GM10847 (cell line): ENCODE measurements around the gene PRSS36.

Experiments
- POLR2A ChIP-seq: IDR thresholded peaks from 2 replicates; pipeline ENCODE4 v1.6.1; 2011; ENCODE audit not compliant: insufficient read length; ENCODE audit errors: extremely low read depth

PRSS36 gene

DNA sequence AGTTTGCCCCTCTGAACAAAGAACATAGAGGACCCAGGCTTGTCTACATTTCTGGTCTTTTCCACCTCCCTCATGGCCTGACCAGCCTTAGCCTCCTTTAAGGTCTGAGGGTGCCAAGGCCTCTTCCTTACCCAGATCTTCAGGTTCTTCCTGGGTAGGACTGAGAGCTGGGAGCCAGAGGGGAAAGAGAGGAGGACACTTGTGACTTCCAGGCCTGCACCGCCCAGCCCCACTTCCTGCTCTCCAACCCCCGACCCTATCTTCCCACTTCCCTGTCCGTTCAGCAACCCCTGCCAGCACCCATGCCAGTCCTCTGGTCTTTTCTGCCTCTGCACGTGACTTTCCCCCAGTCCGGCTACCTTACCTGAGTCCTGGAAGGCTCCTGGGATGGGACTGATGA, 534 bp downstream of the PRSS36 start:
- no peak for TF ChIP-seq POLR2A

DNA sequence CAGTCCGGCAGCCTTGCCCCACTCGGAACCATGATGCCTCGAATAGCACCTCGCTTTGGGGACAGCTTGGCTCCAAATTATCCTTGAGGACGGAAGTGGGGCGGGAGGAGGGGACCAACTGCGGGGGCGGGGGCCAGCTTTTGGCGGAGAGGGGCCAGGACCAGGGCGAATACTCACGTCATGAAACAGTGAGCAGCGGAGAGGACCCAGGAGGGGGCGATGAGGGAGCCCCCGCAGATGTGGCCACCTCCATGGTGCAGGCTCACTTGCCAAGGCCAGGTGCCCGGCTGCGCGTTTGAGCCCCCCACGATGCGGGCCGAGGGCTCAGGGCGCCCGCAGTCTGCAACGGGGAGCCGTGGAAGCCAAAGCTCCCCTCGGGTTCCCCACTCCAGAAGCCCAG, 970 bp downstream of the PRSS36 start:
- TF ChIP-seq POLR2A, result no peak

DNA sequence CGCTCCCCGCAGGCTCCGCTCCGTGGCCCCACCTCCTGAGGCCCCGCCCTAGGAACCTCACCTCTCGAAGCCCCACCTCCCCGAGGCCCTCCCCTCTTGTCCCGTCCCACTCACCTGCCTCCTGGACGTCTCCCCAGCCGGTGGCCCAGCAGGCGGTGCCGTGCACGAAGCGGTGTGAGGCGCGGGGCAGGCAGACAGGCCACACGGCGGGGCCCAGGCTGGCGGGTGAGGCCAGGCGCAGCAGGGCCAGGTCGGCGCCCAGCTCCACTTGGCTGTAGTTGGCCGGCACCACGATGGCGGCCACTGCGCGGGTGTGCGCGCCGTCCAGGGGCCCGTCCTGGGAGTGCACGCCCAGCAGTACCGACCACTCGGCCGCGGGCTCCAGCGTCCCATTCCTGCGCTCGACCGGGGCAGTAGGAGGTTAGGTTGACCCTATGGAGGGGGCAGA, 1.6 kb downstream of the PRSS36 start:
- TF ChIP-seq POLR2A, result no peak

DNA sequence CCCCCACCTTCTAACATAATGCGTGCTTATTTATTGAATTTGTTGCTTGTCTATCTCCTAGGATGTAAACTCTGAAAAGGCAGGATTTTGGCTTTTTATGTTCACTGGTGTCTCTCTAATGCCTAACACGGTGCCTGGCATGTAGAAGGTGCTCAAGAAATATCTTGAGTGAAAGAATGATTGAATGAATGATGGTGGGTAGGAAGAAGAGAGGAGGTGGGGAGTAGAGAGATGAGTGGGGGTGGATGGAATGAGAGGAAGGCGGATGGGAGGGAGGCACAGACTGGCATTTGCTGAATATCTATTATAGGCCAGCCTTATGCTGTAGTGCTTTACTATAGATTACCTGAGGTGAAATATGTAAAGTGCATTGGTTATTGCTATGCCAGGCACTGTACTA, 2.3 kb downstream of the PRSS36 start:
- no peak for TF ChIP-seq POLR2A

DNA sequence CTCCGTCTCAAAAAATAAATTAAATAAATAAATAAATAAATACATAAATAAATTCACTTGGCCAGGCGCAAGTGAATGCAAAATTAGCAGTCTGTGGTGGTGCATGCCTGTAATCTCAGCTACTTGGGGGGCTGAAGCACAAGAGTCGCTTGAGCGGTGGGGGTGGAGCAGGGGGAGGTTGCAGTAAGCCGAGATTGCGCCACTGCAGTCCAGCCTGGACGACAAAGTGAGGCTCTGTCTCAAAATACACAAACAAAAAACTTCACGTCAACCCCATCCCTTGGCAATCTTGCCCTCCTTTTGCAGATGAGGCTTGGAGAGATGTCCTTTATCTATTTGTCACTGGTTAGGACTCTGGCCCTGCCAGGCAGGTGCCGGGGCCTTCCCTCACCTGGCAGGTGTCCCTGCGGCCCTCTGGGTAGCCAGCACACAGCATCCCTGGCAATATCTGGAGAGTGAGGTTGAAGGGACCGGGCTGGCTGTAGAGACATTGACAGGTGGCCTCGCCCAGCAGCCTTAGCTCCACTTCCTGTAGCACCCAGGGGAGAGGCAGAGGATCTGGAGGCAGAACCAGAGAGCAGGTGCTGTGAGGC, 4.4 kb downstream of the PRSS36 start:
- no peak for TF ChIP-seq POLR2A

DNA sequence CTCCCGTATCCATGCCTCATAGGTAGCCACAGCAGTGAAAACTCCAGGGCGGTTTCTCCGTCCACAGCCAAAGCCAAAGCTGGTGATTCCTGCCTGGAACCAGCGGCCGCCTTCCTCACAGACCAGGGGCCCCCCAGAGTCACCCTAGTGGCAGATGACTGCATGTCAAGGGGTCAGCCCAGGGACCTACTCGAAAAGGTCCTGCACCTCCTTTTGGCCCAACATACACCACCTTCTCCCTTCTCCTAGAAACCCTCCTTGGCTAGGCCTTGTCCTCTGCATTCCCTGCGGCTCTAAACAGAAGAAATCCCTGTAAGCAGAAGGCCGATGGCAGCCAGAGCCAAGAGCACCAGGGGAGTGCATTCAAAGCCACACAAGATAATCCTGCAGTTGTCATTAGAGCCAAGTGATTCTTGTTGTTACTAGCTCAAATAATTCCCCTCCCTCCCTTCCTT, 6.1 kb downstream of the PRSS36 start:
- TF ChIP-seq POLR2A, result no peak

DNA sequence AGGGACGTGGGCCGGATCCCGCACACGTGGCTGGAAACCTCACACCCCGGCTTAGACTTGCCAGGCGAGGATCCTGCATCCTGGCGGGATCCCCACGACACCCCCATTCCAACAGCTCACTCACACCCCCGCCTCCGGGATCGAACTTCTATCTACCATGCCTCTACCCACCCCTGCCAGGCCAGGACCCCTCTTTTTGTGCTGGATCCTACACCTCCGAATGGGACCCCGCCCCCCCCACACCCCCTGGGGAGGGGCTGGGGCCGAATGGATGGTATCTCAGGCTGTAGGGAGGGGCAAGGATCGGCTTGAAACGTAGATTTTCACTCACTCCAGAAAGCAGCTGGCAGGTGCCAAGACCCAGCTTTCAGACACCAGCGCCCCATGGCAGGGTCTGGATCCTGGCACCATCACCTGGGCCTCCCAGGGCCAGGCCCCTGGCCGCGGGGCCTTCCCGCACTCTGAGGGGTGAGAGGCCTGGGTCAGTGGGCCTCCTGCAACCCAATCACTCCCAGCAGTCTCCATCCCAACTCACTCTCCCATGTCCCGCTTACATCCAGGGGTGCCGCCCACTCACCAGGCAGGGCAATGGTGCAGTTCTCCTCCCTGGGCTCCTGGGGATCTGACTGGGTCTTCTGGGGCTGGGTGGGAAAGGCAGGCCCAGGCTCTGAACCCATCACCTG, 6.7 kb downstream of the PRSS36 start:
- TF ChIP-seq POLR2A, result no peak

DNA sequence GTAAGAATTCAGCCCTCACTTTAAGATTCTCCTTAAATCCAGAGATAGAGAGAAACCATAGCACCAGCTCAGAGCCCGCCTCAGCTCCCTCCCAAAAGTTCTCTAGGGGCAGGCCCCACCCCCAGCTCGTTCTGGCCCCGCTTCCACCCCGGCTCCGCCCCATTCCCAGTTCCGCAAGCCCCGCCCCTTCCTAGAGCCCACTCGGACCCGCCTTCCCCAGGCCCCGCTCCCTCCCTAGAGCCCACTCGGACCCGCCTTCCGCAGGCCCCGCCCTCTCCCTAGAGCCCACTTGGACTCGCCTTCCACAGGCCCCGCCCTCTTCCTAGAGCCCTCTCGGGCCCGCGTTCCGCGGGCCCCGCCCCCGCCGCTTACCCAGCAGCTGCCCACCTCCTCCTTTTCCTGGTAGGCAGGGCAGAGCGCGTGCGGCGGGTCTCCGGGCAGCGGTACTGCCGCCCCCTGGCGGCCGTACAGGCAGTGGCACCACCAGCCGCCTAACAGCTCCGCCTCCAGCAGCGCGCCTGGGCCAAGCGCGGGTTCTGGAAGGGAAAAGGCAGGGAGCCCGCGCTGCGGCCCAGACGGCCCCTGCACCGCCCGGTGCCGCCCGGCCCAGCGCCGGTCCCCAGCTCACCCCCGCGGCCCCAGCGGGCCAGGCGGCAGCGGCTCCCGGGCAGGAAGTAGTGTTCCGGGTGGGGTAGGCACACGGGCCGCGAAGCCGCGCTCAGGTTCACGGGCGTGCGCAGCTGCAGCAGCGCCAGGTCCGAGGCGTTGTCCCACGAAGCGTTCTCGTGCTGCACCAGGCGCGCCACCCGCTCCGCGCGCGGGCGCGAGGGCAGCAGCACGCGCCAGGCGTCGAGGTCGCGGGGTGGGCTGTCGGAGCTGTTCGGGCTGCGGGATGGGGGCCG, 7.5 kb downstream of the PRSS36 start:
- TF ChIP-seq POLR2A, result no peak

DNA sequence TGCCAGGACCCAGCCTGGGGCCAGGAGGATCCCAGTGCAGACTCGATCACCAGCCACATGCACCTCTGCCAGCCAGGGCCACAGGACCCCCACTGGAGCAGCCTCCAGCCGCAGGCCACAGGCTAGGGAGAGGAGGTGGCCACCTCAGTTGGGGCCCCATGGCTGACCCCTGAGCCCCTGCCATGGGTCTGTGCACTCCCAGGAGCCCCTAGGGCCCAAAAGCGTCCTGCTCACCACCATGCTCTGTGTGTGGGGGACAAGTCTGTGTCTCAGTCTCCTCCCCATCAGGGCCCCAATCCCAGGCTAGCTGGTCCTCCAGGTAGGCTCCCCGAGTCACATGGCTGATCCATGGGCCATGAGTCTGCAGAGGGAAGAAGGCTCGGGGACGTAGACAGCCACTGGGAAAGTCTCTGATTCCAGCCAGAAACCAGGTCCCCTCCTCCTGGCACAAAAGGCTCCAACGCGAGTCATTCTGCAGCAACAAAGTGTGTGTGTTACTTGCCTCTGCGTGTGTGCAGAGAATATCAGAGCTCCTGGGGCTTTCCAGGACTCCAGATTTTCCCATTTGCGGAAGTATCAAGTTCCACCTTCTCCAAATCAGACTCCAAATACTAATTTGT, 8.3 kb downstream of the PRSS36 start:
- no peak for TF ChIP-seq POLR2A

DNA sequence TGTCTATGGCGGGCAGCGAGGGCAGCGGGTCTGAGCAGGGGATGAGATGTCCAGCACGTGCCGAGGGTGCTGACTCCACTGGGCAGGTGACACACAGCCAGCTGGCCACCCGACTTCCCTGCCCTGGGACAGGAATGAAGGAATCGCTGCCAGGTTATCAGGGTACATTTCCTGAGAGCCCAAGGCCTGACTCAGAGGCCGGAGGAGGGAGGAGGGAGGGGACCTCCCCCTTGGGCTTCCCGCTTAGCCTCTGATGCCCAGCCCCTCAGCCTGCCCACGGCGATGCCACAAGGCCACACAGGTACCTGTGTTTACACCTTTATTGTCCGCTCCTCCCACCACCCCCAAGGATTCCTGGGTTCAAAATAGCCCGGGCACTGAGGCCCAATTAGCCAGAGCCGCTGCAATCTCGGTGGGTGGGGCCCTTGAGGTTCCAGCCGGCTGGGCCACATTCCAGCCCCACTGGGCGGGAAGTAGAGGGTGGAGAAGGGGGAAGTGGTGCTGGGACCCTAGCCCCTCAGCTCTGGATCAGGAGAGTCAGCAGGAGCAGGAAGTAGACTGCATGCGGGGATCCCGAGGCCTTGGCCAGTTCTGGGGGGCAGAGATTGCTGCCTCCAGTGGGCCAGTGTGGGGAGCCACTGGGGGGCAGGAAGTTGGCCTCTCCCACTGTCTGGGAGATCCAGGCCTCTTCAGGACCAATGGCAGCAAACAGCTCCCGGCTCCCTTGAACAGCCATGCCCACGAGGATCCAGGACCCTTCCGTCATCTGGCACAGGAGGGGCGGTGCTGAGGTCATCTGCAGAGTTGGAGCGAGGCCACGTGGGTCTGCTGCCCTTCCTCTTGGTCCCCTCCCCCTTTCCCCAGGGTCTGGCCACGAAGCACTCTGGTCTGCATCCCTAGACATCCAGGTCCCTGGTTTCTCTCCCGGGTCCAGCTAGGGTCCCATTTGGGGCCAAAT, 11.0 kb downstream of the PRSS36 start:
- no peak for TF ChIP-seq POLR2A

DNA sequence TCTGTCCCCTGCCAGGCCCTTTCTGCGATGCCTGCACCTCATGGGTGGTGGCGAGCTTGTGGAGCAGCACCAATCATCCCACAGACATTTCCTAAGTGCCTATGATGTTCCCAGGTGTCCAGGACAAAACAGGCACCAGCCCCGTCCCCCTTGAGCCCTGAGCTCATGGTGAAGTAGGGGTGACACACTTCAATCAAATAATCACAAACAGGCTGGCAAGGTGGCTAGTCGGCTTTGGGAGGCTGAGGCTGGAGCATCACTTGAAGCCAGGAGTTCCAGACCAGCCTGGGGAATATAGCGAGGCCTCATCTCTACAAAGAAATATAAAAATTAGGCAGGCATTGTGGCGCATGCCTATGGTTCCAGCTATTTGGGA, 13.6 kb downstream of the PRSS36 start:
- TF ChIP-seq POLR2A, result no peak

DNA sequence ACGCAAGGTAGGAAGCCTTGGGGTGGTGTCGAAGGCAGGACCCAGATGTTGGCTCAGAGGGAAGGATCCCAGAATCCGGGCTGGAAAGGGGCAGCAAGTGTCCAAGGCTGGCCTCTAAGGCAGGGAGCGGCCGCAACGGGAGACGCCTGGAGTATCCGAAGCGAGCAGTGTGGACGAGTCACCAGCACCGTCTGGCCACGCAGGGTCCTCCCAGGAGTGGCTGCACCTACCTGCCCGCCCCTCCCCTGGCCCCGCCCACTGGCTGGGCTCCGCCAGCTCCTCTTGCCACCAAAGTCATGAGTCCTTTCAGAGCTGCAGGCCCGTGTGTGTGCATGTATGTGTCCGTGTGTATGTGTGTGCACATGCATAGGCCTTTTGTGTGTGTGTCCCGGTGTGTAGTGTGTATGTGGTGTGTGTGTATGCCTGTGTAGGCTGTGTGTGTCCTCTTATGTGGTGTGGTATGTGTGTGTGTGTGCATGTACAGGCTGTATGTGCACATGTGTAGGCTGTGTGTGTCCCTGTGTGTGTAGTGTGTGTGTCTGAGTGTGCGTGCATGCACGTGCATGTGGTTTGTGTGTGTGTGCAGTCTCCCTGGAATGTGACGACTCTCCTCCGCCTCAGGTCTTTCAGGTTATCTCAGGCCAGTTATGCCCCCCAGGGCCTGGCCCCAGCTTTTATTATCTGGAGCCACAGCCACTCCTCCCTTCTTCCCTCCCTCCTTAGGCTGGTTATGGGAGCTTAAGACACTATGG, 14.2 kb downstream of the PRSS36 start, which contains the start of gene PRSS8:
TSS of gene PRSS8 (minus strand) at position 193 of the 752 bp plus-strand sequence. CDS start 229 bp downstream, outside the sequence.
- TF ChIP-seq POLR2A, result no peak
